Right ventricle myocardium inferior (tissue), 1 donor: ENCODE results near the gene DNAJB12. TPM values are rescaled to one million over a fixed set of nuclear protein-coding genes. Genes with fewer than 3 reads are reported as not detected.

Experiments
- ATAC-seq: fragments of 200-7000 bp; cut with Tn5 transposase; one replicate; pipeline ENCODE4 v1.9.1; 2020; ENCODE audit warnings: mild to moderate bottlenecking, moderate library complexity
- DNase-seq: peaks from one replicate; pipeline ENCODE4 v3.0.0; 2021; ENCODE audit errors: missing footprints
- intact Hi-C: fragments of 100-400 bp; cut with DNase I; formaldehyde crosslinking; loops from one replicate; pipeline ENCODE4 v1.11.0; 2022
- total RNA-seq: library from RNA; stranded (reverse); fragmentation: NEBNext Ultra II Directional; extraction: Animal tissue kit (Norgen Biotek cat#: 25700); gene quantifications from one replicate; pipeline ENCODE4 v1.2.1, GENCODE V29; 2021
- donor health status: DM: no; HTN: yes; CAD: no; lungs with severe emphysema.

Gene DNAJB12
- total RNA-seq, 1 donor from 2014 or later = 25.6 TPM

DNA sequence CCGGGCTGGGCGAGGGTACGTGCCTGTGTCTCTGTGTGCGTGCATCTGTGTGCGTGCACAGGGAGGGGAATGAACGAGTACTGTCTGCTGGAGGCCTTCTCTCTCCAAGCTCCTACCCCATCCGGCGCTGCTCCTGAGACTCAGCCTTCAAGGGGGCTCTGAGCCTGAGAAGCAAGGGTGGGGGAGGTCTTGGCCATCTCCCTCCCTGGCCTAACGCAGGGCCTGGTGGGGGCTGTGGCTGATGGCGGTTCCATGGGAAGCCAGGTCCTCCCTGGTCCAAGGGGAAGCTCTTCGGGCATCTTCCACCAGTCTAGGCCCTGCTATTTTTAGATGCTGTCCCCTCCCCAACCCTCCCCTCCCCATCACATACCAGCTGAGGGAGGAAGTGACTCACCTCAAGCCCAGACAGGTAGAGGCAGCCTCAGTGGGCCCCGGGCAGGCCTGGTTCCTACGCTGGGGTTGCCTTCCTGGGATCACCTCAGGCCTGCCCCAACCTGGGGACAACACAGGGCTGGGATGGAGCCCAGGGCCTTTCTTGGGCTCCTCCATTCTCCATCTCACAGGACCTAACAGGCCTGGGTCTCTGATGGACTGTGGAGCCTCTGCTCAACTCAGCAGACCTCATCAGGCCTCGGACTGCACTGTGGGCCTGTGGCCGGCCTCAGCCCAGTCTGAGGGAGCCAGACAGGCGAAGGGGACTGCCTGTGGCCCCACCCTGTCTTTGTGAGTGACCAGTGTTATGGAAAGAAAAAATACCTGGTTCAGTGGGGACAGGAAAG is 32.2 kb downstream of the DNAJB12 start:
- no peak for DNase-seq
- ATAC-seq = no peak
- intact Hi-C loops = no loop called here

DNA sequence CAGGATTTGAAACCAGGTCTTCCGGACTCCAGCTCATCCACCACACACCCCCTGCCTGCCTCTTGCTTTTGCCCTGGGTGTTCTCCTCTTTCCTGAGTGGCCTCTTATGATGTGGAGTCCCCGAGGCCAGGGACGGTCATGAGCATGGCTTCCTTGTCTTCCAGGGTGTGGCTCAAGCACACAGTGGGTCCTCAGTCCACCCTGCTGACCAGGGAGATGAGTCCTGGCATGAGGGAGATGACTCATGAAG is 32.8 kb downstream of the DNAJB12 start:
- DNase-seq = no peak
- ATAC-seq = no peak
- intact Hi-C loops = no loop called here

DNA sequence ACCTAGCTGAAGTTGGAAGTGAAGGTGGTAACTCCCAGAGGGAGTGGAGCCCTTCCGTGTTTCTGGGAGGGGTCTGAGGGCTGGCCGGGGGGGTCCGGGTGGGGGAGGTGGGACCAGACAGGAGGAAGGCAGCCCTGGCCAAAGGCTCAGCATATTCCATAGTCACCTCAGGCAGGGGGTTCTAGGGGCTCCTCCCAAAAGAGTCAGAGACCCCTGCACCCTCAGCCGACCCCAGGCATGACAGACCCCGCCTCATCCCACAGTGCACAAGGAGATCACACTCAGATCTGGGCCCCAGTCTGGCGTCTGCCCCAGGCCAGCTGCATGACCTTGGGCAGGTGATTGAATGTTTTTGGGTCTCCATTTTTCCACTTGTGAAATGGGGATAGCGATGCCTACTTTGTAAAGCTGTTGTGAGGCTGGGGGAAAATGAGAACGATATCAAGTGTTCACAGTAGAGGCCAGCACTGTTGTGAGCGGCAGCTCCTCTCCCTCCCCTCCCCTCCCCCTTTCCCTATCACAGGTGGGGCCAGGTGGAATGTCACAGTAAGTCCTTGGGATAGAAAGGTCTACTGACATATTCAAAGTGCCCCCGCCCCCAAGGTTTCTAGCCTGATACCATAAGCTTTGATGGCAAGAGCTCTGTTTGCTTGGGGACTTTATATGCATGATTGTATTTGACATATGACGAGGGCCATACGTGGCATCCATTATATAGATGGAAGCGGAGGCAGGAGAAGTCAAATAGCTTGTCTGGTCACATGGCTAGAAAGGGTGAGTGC is 33.3 kb downstream of the DNAJB12 start:
- ATAC-seq (no peak), DNase-seq (no peak)
- intact Hi-C loops = no loop called here

DNA sequence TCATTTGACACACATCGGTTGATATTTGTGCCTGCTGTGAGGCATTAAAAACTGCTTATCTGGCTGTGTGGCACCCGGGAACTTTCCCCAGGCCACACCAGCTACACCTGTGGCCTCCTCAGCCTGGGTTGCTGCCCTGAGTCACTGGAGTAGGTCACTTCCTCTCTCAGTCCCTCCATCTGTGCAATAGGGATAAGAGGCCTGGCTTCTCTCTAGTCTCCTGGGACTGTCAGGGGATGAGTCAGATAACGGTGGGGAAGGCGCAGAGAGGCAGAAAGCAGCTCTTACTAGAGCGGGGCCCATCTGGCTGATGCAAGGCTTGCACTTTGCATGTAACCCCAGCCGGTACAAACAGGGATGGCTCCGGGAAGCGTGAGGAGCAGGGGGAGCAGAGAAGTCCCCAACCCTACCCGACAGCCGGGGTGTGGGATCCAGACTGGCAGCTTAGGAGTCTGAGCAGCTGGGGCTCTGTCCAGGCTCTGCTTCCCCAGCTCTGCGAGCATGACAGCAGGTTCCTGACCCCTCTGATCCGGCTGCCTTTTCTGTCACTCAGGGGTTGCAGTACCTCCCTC is 34.0 kb downstream of the DNAJB12 start:
- DNase-seq (peak; percentile 81), ATAC-seq (peak; percentile 76)
- intact Hi-C loops = no loop called here

DNA sequence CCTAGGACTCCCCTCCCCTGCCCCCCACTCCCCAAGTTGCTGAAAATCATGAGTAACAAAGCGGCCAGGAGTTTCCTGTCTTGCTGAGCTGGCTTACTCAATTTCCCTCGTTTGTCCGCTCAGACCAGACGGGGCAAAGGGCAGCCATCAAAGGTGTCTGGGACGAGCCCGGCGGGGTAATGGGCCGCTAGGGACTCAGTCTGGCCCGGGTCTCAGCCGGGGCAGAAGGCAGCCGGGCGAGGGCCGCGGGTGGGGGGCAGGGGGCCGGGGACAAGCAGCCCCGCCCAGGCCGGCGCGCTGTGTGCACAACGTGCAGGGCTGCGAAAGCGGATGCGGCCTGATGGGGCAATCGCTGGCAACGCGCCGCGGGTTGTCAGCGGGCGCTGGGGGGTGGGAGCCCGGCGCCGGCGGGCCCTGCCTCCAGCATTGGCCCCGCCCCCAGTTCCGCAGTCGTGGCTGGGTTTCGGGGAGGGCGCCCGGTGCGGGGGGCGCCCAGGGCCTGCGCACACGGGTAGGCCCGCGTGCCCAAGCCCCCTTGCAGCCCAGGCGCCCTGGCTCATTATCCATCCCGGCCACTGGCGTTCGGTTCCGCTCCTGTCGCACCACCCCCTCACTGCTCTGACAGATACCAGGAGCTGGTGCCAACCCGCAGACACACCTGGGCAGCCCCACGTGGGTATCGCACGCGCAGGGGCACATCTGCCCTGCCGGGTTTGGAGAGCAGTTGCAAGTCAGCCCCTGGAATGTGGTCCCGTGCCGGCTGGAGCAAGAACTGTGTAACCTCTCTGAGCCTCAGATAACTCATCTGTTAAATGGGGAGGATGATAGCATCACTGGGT is 35.1 kb downstream of the DNAJB12 start:
- ATAC-seq = peak; percentile 87
- intact Hi-C loops = loop anchor here (2.0 to 5.0 kb wide), 3 partner anchors 21 to 71 kb away; no protein-coding TSS in a partner anchor
- DNase-seq = peak; percentile 98

DNA sequence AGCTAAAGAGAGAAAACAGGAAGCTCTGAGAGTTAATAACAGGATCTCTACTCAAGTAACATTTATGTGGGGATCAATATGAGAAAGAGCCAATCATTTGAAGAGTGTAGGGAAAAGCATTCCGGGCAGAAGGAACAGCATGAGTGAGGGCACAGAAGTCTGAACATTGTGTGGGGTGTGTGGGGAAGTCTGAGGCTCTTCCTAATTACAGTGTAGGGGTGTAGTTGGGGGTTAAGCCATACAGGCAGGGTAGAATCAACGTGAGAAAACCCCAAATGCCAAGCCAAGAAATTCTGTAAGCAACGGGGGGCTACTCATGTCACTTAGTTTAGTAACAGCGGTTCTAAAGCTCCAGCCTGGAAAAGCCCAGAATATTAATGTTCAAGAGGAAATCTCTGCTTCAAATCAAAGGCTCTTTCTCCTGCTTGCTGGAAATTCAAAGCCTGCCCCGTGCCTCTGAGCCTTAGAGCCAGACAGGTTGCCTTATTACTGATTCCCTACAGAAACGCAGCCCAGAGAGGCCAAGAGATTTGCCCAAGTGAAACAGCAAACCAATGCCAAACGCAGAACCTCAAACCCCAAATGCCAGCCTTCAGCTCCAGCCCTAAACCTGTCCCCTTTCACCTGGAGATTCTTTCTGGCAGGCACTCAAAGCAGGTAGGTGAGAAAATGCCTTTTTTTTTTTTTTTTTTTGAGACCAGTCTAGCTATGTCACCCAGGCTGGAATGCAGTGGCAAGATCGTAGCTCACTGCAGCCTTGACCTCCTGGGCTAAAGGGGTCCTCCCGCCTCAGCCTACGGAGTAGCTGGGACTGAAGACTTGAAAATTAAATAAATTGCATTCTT is 36.1 kb downstream of the DNAJB12 start:
- no peak for DNase-seq
- intact Hi-C loops = loop anchor here (2.0 to 5.0 kb wide), 3 partner anchors 20 to 70 kb away; no protein-coding TSS in a partner anchor

DNA sequence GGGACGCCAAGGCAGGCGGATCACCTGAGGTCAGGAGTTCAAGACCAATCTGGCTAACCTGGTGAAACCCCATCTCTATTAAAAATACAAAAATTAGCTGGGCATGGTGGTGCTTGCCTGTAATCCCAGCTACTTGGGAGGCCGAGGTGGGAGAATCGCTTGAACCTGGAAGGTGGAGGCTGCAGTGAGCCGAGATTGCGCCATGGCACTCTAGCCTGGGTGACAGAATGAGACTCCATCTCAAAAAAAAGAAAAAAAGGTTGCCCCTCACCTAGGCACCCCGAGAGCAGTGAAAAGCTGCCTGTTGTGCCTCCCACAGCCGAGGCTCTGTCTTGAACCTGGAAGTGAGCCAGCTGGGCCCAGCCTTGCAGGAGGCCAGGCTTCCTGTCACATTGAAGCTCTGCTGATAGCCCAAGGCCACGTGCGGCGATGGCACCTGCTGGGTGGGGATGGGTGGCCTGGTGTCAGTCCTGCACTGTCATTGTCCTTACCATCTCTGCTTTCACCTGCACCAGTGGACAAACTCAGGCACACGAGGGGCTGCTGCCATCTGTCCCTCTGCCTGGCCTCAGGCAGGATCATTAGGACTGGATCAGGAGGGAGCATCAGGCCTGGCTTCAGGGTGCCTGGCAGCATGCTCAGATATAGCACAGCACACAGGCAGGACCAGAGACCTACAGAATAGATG is 37.8 kb downstream of the DNAJB12 start:
- DNase-seq (peak; percentile 89), ATAC-seq (no peak)
- intact Hi-C loops = loop anchor here (5.0 kb wide), 1 partner anchor 40 kb away; no protein-coding TSS in a partner anchor

More for the DNA sequence above, 36.1 kb downstream of the DNAJB12 start:
- ATAC-seq = no peak

DNA sequence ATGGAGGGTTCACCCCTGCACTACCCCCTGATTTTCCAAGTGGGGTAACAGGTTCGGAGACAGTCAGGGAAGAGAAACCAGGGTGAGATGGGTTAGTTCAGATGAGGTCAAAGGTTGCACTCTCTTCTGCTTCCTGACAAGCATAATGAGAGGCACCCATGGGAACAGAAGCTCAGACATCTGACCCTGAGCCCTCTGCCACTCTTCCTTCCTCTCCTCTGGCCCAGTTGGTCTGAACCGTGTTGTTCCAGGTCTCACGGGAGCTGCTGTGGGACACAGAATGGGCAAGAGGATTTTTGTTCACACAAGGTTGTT is 38.4 kb downstream of the DNAJB12 start:
- DNase-seq (no peak), ATAC-seq (no peak)
- intact Hi-C loops = loop anchor here (5.0 kb wide), 1 partner anchor 39 kb away; no protein-coding TSS in a partner anchor

DNA sequence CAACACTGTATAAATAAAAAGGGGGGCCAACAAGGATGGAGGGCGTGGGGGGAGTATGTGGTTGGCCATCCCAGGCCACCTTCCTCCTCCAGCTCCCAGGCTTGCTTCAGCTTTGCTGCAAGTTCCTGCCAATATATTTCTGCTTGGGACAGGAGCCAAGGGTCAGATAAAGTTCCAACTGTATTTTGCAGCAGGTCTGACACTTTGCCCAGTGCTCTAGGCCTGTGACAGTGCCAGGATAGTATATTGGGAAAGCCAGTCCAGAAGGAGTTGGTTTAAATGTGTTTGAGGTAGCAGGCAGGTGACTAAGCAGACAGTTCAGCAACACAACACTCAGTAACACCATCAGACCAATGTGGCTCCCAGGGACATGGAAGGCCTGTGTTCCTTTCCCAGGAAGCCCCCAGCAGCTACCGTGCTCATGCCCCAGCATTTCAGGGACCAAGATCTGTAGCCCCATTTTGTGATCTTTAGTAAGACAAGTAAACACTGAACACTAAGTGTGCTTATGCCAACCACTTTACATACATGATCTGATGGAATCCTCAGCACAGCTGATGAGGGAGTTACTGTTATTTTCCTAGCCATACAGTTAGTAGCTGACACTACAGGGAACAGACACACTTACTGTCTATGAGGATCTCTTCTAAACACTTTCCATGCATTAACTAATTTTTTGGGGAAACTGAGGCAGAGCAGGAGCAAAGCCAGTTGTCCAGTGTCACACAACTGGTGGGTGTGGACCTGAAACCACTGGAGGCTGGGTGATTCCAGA is 38.9 kb downstream of the DNAJB12 start:
- ATAC-seq = peak; percentile 58
- peak; percentile 80 for DNase-seq
- intact Hi-C loops = loop anchor here (5.0 kb wide), 1 partner anchor 38 kb away; no protein-coding TSS in a partner anchor

DNA sequence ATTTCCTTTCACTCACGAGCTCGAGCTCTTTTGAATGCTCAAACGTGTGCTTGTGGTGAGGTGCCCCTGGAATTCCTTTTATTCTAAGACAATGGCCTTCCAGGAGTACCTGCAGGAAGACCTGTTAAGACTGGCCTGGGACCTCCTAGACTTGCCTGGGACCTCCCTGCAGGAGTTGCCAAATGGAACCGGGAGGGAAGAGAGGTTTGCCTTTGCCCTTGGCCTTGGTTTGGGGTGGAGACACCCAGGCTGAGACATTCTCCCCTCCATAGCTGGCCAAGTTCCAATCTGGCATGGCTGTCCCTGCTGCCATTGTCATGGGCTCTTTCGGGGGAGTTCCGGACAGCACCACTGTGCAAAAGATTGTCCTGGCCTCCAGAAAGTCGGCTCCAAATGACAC is 39.7 kb downstream of the DNAJB12 start:
- ATAC-seq = no peak
- DNase-seq = no peak
- intact Hi-C loops = loop anchor here (5.0 kb wide), 1 partner anchor 38 kb away; no protein-coding TSS in a partner anchor

DNA sequence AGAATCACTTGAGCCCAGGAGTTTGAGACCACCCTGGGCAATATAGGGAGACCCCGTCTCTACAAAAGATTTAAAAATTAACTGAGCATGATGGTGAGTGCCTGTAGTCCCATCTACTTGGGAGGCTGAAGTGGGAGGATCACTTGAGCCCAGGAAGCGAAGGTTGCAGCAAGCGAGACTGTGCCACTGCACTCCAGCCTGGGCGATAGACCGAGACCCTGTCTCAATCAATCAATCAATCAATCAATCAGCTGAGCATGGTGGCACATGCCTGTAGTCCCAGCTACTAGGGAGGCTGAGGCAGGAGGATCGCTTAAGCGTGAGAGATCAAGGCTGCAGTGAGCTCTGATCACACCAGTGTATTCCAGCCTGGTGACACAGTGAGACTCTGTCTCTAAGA is 40.5 kb downstream of the DNAJB12 start:
- ATAC-seq (no peak), DNase-seq (no peak)
- intact Hi-C loops = no loop called here

DNA sequence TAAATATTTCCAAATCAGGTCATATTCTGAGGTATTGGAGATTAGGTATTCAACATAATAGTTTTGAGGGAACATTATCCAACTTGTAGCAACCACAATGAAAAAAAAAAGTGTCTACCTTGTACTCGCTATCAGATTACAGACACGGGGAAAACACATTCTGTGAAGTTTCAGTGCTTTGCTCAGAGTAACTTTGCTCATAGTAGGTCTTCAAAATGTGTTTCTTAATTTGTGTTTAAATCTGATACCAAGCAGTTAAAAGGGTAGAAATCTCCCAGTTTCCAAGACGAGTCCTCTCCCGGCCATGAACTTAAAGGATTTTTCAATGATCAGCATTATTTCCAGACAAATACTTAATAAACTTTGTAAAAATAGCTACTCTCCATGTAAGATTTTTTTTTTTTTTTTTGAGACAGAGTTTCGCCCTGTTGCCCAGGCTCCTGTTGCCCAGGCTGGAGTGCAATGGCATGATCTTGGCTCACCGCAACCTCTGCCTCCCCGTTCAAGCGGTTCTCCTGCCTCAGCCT is 41.8 kb downstream of the DNAJB12 start:
- no peak for ATAC-seq
- no peak for DNase-seq
- intact Hi-C loops = no loop called here

DNA sequence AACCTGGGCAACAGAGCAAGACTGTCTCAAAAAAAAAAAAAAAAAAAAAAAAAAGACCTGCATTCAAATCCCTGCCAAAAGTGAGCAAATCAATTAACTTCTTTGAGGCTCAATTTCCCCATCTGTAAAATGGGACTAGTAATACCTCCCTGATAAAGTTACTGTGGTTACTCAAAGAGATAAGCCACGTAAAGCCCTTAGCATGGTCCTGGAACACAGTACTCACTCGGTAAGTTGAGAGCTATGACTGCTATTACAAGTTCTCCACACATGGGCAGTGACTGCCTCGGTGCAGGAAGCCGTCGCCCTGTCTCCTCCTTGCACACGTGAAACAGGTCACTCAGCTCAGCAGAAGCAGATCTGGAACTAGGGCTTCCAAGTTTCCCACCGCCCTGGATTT is 43.1 kb downstream of the DNAJB12 start:
- no peak for DNase-seq
- intact Hi-C loops = no loop called here

DNA sequence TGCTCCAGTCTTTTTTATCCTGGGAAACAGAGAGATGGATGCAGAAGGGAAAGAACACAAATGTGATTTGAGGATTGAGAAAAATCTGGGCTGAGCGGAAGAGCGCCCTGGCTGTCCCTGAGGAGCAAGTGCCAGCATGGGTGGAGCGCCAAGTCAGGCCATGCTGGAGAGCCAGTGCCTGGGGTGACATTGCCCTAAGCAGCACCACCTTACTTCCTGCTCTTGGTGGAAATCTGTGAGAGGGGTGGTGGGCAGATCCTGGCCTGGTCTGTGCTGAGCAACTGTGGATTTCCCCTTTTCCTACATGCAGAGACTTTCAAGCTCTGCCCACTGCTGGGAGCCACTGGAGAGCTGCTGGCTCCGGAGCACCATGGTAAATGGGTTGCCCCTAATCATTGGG is 44.1 kb downstream of the DNAJB12 start:
- DNase-seq (no peak), ATAC-seq (peak; percentile 37)
- intact Hi-C loops = no loop called here

More for the DNA sequence above, 43.1 kb downstream of the DNAJB12 start:
- no peak for ATAC-seq

DNA sequence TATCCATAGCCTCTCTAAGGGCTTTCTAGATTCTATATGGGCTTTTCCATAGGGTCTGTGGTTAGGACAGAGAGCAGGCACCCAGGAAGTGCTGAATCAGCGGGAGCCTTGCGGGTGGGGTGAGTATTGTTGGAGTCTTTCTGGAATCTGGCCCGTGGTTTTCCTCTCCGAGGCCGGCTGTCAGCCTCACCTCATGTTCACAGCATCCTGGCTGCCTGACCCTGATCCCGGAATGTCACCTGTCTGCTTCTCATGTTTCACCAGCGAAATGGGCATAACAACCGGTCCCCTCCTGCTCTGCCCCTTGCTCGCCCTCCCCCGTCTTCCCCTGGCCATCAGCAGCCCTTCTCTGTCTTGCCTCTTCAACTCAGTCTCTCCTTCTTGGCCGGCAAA is 44.5 kb downstream of the DNAJB12 start:
- intact Hi-C loops = no loop called here
- DNase-seq = no peak

More for the DNA sequence above, 44.5 kb downstream of the DNAJB12 start:
- no peak for ATAC-seq
